ENCODE results near the gene DTYMK. TPM values are rescaled to one million over a fixed set of nuclear protein-coding genes. Genes with fewer than 3 reads are reported as not detected.
A peak's percentile ranks its signal among the peaks of the same experiment; 100 is the strongest.

DTYMK gene
- polyA plus RNA-seq, 1 donor from 2014 or later = 40.5 TPM

- Mint-ChIP-seq H3K9me3 (no peaks in the 10 kb centered on the region), H3K36me3 (no peaks in the 10 kb centered on the region), H3K27ac (no peak overlapping the region), H3K4me3 (no peak overlapping the region), H3K4me1 (peaks cover 7 to 18% (median 7%) of the 10 kb centered on the region in 3 donors), H3K27me3 (no peaks in the 10 kb centered on the region)
Measured at GRCh38 chr2:241690202-241690717, 3.6 kb upstream of the DTYMK start.

- H3K27me3 Mint-ChIP-seq = no peaks in the 10 kb centered on the region
- H3K4me3 Mint-ChIP-seq = peak overlapping the region in 3 of 4 donors; percentile 3 to 72 (median 57)
- H3K9me3 Mint-ChIP-seq = no peaks in the 10 kb centered on the region
- H3K27ac Mint-ChIP-seq = peak overlapping the region in 2 of 3 donors; percentile 56 to 59
- peaks cover 7 to 18% (median 7%) of the 10 kb centered on the region in 3 donors for H3K4me1 Mint-ChIP-seq
- peaks cover 2% of the 10 kb centered on the region for H3K36me3 Mint-ChIP-seq
Measured at GRCh38 chr2:241689306-241689705, 2.7 kb upstream of the DTYMK start.

- H3K36me3 Mint-ChIP-seq = peaks cover 3% of the 10 kb centered on the region
- H3K4me3 Mint-ChIP-seq = peak overlapping the region; percentile 82 to 94 (median 92)
- peaks cover 7 to 18% (median 7%) of the 10 kb centered on the region in 3 donors for H3K4me1 Mint-ChIP-seq
- H3K27me3 Mint-ChIP-seq = no peaks in the 10 kb centered on the region
- no peaks in the 10 kb centered on the region for H3K9me3 Mint-ChIP-seq
- H3K27ac Mint-ChIP-seq = peak overlapping the region; percentile 54 to 94 (median 83)
Measured at GRCh38 chr2:241686324-241686649, 328 bp downstream of the DTYMK start.

GRCh38 chr2:241680827-241681599, 5.6 kb downstream of the DTYMK start:
- Mint-ChIP-seq H3K36me3 (peaks cover 10% of the 10 kb centered on the region), H3K27ac (peak overlapping the region in 1 of 3 donors; percentile 83), H3K27me3 (no peaks in the 10 kb centered on the region), H3K4me3 (no peak overlapping the region), H3K9me3 (no peaks in the 10 kb centered on the region), H3K4me1 (peaks cover under 1 to 5% (median 4%) of the 10 kb centered on the region in 3 donors)

- H3K9me3 Mint-ChIP-seq = no peaks in the 10 kb centered on the region
- no peak overlapping the region for H3K4me3 Mint-ChIP-seq
- peaks cover 10% of the 10 kb centered on the region for H3K36me3 Mint-ChIP-seq
- no peak overlapping the region for H3K27ac Mint-ChIP-seq
- H3K4me1 Mint-ChIP-seq = no peaks in the 10 kb centered on the region
- H3K27me3 Mint-ChIP-seq = no peaks in the 10 kb centered on the region
Measured at GRCh38 chr2:241680044-241680443, 6.6 kb downstream of the DTYMK start.

- Mint-ChIP-seq H3K9me3 (no peaks in the 10 kb centered on the region), H3K27me3 (no peaks in the 10 kb centered on the region), H3K36me3 (peaks cover 8% of the 10 kb centered on the region), H3K4me1 (no peaks in the 10 kb centered on the region), H3K27ac (peak overlapping the region in 1 of 3 donors; percentile 65), H3K4me3 (no peak overlapping the region)
Measured at GRCh38 chr2:241678784-241679540, 7.7 kb downstream of the DTYMK start.

GRCh38 chr2:241678307-241678706, 8.3 kb downstream of the DTYMK start:
- no peak overlapping the region for H3K4me3 Mint-ChIP-seq
- no peaks in the 10 kb centered on the region for H3K4me1 Mint-ChIP-seq
- H3K36me3 Mint-ChIP-seq = peaks cover 8% of the 10 kb centered on the region
- H3K9me3 Mint-ChIP-seq = no peaks in the 10 kb centered on the region
- no peak overlapping the region for H3K27ac Mint-ChIP-seq
- no peaks in the 10 kb centered on the region for H3K27me3 Mint-ChIP-seq

GRCh38 chr2:241677392-241677791, 9.2 kb downstream of the DTYMK start:
- Mint-ChIP-seq H3K4me1 (no peaks in the 10 kb centered on the region), H3K9me3 (no peaks in the 10 kb centered on the region), H3K27ac (no peak overlapping the region), H3K4me3 (no peak overlapping the region), H3K27me3 (no peaks in the 10 kb centered on the region), H3K36me3 (peaks cover 8% of the 10 kb centered on the region)

- no peak overlapping the region for H3K27ac Mint-ChIP-seq
- H3K4me1 Mint-ChIP-seq = no peaks in the 10 kb centered on the region
- H3K4me3 Mint-ChIP-seq = no peak overlapping the region
- H3K9me3 Mint-ChIP-seq = no peaks in the 10 kb centered on the region
- no peaks in the 10 kb centered on the region for H3K27me3 Mint-ChIP-seq
- peaks cover 7% of the 10 kb centered on the region for H3K36me3 Mint-ChIP-seq
Measured at GRCh38 chr2:241676665-241677064, 9.9 kb downstream of the DTYMK start.

GRCh38 chr2:241675885-241676284, 10.7 kb downstream of the DTYMK start:
- Mint-ChIP-seq H3K27ac (no peak overlapping the region), H3K4me3 (no peak overlapping the region), H3K36me3 (peaks cover 7% of the 10 kb centered on the region), H3K27me3 (no peaks in the 10 kb centered on the region), H3K9me3 (no peaks in the 10 kb centered on the region), H3K4me1 (no peaks in the 10 kb centered on the region)

- peaks cover 3% of the 10 kb centered on the region for H3K36me3 Mint-ChIP-seq
- no peaks in the 10 kb centered on the region for H3K27me3 Mint-ChIP-seq
- H3K4me1 Mint-ChIP-seq = no peaks in the 10 kb centered on the region
- H3K4me3 Mint-ChIP-seq = no peak overlapping the region
- no peaks in the 10 kb centered on the region for H3K9me3 Mint-ChIP-seq
- H3K27ac Mint-ChIP-seq = peak overlapping the region in 1 of 3 donors; percentile 69
Measured at GRCh38 chr2:241673797-241674725, 12.6 kb downstream of the DTYMK start.

GRCh38 chr2:241673189-241673663, 13.4 kb downstream of the DTYMK start:
- H3K4me1 Mint-ChIP-seq = no peaks in the 10 kb centered on the region
- H3K9me3 Mint-ChIP-seq = no peaks in the 10 kb centered on the region
- H3K36me3 Mint-ChIP-seq = peaks cover 3% of the 10 kb centered on the region

GRCh38 chr2:241672243-241673188, 14.1 kb downstream of the DTYMK start:
- no peaks in the 10 kb centered on the region for H3K9me3 Mint-ChIP-seq
- H3K27ac Mint-ChIP-seq = peak overlapping the region in 1 of 3 donors; percentile 69
- no peaks in the 10 kb centered on the region for H3K27me3 Mint-ChIP-seq
- peaks cover 3% of the 10 kb centered on the region for H3K36me3 Mint-ChIP-seq
- no peaks in the 10 kb centered on the region for H3K4me1 Mint-ChIP-seq
- no peak overlapping the region for H3K4me3 Mint-ChIP-seq

More at GRCh38 chr2:241673189-241673663, 13.4 kb downstream of the DTYMK start:
- Mint-ChIP-seq H3K27ac (peak overlapping the region in 2 of 3 donors; percentile 69 to 74), H3K27me3 (no peaks in the 10 kb centered on the region), H3K4me3 (peak overlapping the region in 1 of 4 donors; percentile 54)

All from IgD-negative memory B cell (primary cell).